ENCODE results near the gene PNCK. TPM values are rescaled to one million over a fixed set of nuclear protein-coding genes. Genes with fewer than 3 reads are reported as not detected.
A peak's percentile ranks its signal among the peaks of the same experiment; 100 is the strongest.
"Not testable (repeated sequence)": the region's sequence is repeated elsewhere in the genome, so short reads cannot be mapped to it uniquely, and the experiment has no call there.

The PNCK gene
- total RNA-seq, 2 donors from 2014 or later = 8.5 to 50.6 TPM

DNA sequence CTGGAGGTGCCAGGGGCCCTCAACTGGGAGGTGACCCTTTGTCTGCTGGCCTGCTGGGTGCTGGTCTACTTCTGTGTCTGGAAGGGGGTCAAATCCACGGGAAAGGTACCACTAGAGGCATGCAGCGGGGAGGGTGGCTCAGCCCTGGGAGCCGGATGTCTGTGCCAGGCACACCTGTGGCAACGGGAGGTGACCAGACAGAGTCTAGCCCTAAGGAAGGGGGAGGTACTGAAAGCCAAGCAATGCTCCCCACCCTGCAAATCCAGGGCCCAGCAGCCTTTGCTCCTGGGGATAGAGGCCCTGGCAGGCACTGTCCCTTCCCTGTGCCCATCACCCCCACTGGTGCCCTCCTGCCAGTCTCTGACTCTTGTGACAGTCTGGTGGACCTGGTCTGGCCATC, 18.4 kb upstream of the PNCK start:
- no peak for DNase-seq (ENCODE audit: low spot score)
- TF ChIP-seq POLR2A (IDR thresholded peaks at IDR 0.05) (no peak), POLR2AphosphoS5 (IDR thresholded peaks at IDR 0.05) (no peak)
- TF ChIP-seq, protein P1, sequence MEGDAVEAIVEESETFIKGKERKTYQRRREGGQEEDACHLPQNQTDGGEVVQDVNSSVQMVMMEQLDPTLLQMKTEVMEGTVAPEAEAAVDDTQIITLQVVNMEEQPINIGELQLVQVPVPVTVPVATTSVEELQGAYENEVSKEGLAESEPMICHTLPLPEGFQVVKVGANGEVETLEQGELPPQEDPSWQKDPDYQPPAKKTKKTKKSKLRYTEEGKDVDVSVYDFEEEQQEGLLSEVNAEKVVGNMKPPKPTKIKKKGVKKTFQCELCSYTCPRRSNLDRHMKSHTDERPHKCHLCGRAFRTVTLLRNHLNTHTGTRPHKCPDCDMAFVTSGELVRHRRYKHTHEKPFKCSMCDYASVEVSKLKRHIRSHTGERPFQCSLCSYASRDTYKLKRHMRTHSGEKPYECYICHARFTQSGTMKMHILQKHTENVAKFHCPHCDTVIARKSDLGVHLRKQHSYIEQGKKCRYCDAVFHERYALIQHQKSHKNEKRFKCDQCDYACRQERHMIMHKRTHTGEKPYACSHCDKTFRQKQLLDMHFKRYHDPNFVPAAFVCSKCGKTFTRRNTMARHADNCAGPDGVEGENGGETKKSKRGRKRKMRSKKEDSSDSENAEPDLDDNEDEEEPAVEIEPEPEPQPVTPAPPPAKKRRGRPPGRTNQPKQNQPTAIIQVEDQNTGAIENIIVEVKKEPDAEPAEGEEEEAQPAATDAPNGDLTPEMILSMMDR (IDR thresholded peaks at IDR 0.05) = no peak
- no peaks in the 10 kb centered on the region for H3K36me3 ChIP-seq
- no peaks in the 10 kb centered on the region for H3K4me1 ChIP-seq (replicated peaks)
- intact Hi-C loops (cut with DNase I) = no loop called here
- H3K27me3 ChIP-seq (replicated peaks; ENCODE audit: insufficient read depth) = no peaks in the 10 kb centered on the region
- no peaks in the 10 kb centered on the region for H3K9me3 ChIP-seq
- H3K4me3 ChIP-seq = no peak overlapping the region
- no peak overlapping the region for H3K27ac ChIP-seq
- 47% methylated on average over 3 of the region's 4 CpGs for WGBS

DNA sequence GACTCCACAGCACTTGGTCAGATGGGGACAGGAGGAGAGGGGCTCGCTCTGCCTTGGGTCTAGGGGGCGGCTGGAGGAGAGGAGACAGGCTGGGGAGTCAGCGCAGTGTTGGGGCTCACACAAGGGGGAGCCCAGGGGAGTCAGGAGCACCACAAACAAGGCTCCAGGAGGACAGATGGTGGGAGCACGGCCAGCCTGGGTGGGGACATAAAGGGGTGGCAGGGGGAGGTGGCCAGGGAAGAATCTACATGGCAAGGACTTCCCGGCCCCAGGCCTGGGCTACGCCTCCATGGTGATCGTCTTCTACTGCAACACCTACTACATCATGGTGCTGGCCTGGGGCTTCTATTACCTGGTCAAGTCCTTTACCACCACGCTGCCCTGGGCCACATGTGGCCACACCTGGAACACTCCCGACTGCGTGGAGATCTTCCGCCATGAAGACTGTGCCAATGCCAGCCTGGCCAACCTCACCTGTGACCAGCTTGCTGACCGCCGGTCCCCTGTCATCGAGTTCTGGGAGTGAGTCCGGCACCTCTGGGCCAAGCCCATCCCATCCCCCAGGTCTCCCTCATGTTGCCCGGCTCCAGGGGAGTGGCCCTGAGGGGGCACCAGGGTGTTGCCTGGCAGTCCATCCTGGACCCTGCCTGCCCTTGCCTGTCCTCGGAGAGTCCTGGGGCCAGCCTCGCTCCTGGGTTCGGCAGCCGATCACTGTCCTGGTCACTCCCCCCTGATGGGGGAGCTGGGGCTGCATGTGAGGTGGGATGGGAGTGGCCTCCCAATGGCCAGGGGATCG, 17.6 kb upstream of the PNCK start:
- H3K36me3 ChIP-seq; H3K27ac ChIP-seq; H3K27me3 ChIP-seq (replicated peaks; ENCODE audit: insufficient read depth); intact Hi-C loops (cut with DNase I); H3K4me1 ChIP-seq (replicated peaks); H3K9me3 ChIP-seq; H3K4me3 ChIP-seq; DNase-seq (ENCODE audit: low spot score): not testable (repeated sequence)
- 82% methylated on average over 11 of the region's 21 CpGs for WGBS

DNA sequence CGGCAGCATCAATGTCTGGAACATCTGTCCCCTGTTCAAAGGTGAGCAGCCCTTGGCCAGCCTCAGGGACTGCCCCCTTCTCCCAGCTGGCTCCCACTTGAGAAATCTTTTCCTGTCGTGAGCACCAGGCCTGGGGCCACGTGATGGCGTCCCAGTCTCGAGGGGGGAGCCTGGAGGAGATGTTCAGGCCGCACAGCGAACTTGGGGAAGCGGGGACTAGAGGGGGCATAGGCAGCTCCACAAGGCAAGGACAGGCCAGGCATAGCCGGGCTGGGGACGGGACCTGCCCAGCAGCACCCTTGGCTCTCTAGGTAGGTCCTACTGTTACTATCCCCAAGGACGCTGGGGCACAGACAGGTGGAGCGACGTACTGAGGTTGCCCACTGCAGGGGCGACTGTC, 16.9 kb upstream of the PNCK start:
- no peaks in the 10 kb centered on the region for H3K4me1 ChIP-seq (replicated peaks)
- no peak for DNase-seq (ENCODE audit: low spot score)
- H3K27ac ChIP-seq = no peak overlapping the region
- TF ChIP-seq, protein P1 (IDR thresholded peaks at IDR 0.05) = no peak
- no peak for TF ChIP-seq POLR2A (IDR thresholded peaks at IDR 0.05)
- TF ChIP-seq POLR2AphosphoS5 (IDR thresholded peaks at IDR 0.05) = no peak
- H3K27me3 ChIP-seq (replicated peaks; ENCODE audit: insufficient read depth) = no peaks in the 10 kb centered on the region
- intact Hi-C loops (cut with DNase I) = no loop called here
- H3K4me3 ChIP-seq = no peak overlapping the region
- 68% methylated on average over 8 of the region's 14 CpGs for WGBS
- H3K9me3 ChIP-seq = no peaks in the 10 kb centered on the region
- H3K36me3 ChIP-seq = no peaks in the 10 kb centered on the region

DNA sequence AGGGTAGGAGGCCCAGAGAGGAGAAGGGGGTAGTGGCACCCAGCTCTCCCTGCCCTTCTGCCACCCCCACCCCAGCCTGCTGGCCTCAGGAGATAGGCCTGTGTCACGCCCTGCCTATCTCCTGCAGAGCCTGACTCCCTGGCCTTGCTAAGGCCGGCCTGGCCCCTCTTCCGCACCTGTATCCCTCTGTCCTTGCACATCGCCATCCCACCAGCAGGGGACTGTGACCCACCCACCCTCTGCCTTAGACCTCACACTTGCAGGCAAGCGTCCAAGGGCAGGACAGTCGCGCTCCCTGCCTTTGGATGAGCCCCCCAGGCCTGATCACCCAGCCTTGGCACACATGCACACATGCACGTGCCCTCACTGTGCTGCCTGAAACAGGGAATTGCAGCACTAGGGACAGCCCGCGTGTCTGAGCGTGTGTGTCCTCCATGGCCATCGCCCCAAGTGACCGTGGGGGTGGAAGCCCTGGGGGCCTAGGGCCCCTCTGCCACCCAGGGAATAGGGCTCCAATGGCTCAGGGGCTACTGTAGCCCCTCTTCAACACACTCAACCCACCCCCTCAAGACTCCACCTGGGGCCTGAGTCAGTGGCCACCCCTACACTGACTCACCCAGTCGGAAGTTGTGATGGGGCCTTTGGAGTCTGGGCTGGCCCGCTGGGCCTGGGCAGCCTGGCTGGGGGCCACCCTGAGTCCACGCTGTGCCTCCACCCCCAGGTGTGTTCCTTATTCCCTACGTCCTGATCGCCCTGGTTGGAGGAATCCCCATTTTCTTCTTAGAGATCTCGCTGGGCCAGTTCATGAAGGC, 16.2 kb upstream of the PNCK start:
- Histone ChIP-seq H3K4me1 (replicated peaks) (no peaks in the 10 kb centered on the region), H3K4me3 (peak overlapping the region in 1 of 2 donors; percentile 42), H3K27me3 (replicated peaks; ENCODE audit: insufficient read depth) (no peaks in the 10 kb centered on the region), H3K9me3 (no peaks in the 10 kb centered on the region), H3K27ac (peak overlapping the region; percentile 22 to 85), H3K36me3 (no peaks in the 10 kb centered on the region)
- DNase-seq (ENCODE audit: low spot score) = no peak
- intact Hi-C loops (cut with DNase I) = no loop called here
- 88% methylated on average over 5 of the region's 19 CpGs for WGBS
- TF ChIP-seq, protein P1 (IDR thresholded peaks at IDR 0.05) = no peak
- TF ChIP-seq POLR2A (IDR thresholded peaks at IDR 0.05) (no peak), POLR2AphosphoS5 (IDR thresholded peaks at IDR 0.05) (no peak)

DNA sequence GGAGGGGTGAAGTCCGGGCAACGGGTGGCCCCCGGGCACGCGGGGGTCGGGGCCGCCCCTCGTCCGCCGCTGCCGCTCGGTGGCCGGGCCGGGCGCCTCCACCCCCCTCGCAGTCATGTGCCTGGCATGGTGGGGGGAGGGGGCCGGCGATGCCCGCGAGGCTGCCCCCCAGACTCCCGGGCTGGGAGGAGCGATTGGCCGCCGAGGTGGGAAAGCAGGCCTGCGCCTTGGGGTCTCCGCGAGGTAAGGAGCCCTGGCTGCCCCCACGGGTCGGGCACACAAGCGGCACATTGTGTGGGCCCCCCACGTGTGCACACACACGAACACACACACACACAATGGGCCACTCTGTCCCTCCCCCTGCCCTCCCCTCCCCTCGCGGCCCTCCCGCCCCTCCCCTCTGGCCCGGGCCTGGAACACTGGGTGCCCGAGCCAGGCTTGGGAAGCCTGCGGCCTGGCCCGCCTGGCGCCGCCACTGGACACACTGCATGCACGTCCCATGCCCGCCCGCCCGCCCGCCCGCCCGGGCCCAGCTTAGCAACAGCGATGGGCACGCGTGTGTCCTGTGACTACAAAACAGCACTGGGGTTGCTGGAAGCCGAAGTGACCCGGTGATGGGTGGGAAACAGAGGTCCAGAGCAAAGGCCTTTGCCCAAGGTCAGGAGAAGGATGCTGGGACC, 15.4 kb upstream of the PNCK start:
- Histone ChIP-seq H3K27me3 (replicated peaks; ENCODE audit: insufficient read depth) (no peaks in the 10 kb centered on the region), H3K36me3 (no peaks in the 10 kb centered on the region), H3K27ac (peak overlapping the region; percentile 45 to 85), H3K4me1 (replicated peaks) (no peaks in the 10 kb centered on the region), H3K9me3 (no peaks in the 10 kb centered on the region), H3K4me3 (peak overlapping the region; percentile 33 to 42)
- WGBS = 0% methylated on average over 7 of the region's 53 CpGs
- peak; percentile 43 for DNase-seq (ENCODE audit: low spot score)
- no peak for TF ChIP-seq POLR2A (IDR thresholded peaks at IDR 0.05)
- TF ChIP-seq POLR2AphosphoS5 (IDR thresholded peaks at IDR 0.05) = no peak
- intact Hi-C loops (cut with DNase I) = no loop called here

All from prostate gland (tissue), 2 donors.